Measurements from ENCODE around the gene TRIM32. TPM values are rescaled to one million over a fixed set of nuclear protein-coding genes. Genes with fewer than 3 reads are reported as not detected.
A peak's percentile ranks its signal among the peaks of the same experiment; 100 is the strongest.

The TRIM32 gene
- total RNA-seq, 1 experiment from 2014 or later, result 20.2 TPM

DNA sequence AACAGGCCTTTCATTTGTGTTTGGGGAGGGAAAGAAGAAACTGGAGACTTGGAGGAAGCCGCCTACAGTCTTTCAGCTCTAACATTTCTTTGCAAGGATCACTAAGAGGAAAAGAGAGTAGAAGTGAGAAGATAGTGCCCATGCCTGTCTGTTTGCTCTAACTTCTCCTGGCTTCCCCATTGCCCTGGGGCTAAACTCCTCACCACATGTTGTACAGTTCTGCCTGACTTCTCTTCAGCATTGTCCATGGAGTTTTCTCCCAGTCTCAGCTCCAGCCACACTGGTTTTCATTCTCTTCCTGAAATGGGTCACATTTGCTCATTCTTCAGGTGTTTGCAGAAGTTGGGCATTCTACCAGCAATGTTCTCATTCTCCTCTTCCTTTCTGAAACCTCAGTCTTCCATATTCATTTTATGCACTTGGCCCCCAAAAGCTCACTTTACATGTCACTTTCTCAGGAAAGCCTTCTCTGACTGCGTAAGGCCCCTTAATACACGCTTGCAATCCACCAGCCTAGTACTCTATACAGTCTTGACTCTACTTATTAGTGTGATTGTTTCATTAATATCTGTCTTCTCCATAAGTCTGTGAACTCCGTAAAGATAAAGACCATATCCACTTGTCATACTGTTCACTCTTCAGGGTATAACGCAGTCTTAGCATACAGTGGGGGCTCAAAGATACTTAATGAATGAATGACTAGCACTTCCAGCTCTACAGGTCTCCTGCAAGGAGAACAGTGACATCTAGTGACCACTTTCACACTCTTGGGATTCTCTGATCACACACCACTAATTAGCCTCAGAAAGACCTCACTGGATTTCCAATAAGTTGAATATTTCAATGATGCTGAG is 40.2 kb upstream of the TRIM32 start:
- POLR2A ChIA-PET, result no interaction called here
- Histone ChIP-seq H3K9me3 (ENCODE audit: control insufficient read depth, insufficient read depth, low read depth, low read length) (no peaks in the 10 kb centered on the region), H3K27ac (ENCODE audit: low read length) (no peak overlapping the region), H3K4me1 (ENCODE audit: control insufficient read depth, insufficient read depth, low read length) (no peaks in the 10 kb centered on the region), H3K36me3 (ENCODE audit: control insufficient read depth, insufficient read depth, low read length) (no peaks in the 10 kb centered on the region), H3K4me3 (ENCODE audit: low read depth in 2 of 2, low read length in 2 of 2) (no peak overlapping the region), H3K27me3 (ENCODE audit: control insufficient read depth, insufficient read depth, low read length) (no peaks in the 10 kb centered on the region)
- in situ Hi-C loops (cut with HindIII; ENCODE audit: low pct_unique_long_range_greater_than_20kb, low sequenced_read_pairs) (no loop called here), intact Hi-C loops (cut with micrococcal nuclease; ENCODE audit: unreplicated experiment) (loop anchor here (10.0 kb wide), 1 partner anchor 52 kb away; no protein-coding TSS in a partner anchor)
- DNase-seq (ENCODE audit: low read depth, low spot score) (no peak), ATAC-seq (peak; percentile 83)
- CTCF ChIA-PET, result no interaction called here
- no peak for TF ChIP-seq POLR2AphosphoS5 (IDR thresholded peaks at IDR 0.05; ENCODE audit: low read depth, low read length)
- TF ChIP-seq, protein P1, sequence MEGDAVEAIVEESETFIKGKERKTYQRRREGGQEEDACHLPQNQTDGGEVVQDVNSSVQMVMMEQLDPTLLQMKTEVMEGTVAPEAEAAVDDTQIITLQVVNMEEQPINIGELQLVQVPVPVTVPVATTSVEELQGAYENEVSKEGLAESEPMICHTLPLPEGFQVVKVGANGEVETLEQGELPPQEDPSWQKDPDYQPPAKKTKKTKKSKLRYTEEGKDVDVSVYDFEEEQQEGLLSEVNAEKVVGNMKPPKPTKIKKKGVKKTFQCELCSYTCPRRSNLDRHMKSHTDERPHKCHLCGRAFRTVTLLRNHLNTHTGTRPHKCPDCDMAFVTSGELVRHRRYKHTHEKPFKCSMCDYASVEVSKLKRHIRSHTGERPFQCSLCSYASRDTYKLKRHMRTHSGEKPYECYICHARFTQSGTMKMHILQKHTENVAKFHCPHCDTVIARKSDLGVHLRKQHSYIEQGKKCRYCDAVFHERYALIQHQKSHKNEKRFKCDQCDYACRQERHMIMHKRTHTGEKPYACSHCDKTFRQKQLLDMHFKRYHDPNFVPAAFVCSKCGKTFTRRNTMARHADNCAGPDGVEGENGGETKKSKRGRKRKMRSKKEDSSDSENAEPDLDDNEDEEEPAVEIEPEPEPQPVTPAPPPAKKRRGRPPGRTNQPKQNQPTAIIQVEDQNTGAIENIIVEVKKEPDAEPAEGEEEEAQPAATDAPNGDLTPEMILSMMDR (IDR thresholded peaks at IDR 0.05), result peak; percentile 63
- TF ChIP-seq SIN3A (IDR thresholded peaks at IDR 0.05; ENCODE audit: borderline replicate concordance, insufficient read depth, low read depth, low read length), result no peak
- TF ChIP-seq TCF7L2 (IDR thresholded peaks at IDR 0.05; ENCODE audit: low read depth, low read length), result no peak
- TF ChIP-seq REST (IDR thresholded peaks at IDR 0.05; ENCODE audit: insufficient read depth in 1 of 2, low read depth in 2 of 2, low read length in 1 of 2), result no peak
- BruUV-seq (replicated peaks), result no TSS peak

- H3K27me3 ChIP-seq (ENCODE audit: control insufficient read depth, insufficient read depth, low read length), result no peaks in the 10 kb centered on the region
- in situ Hi-C loops (cut with HindIII; ENCODE audit: low pct_unique_long_range_greater_than_20kb, low sequenced_read_pairs) (no loop called here), intact Hi-C loops (cut with micrococcal nuclease; ENCODE audit: unreplicated experiment) (loop anchor here (10.0 kb wide), 1 partner anchor 53 kb away; no protein-coding TSS in a partner anchor)
- no peak for DNase-seq (ENCODE audit: low read depth, low spot score)
- H3K36me3 ChIP-seq (ENCODE audit: control insufficient read depth, insufficient read depth, low read length), result no peaks in the 10 kb centered on the region
- ChIA-PET CTCF (no interaction called here), POLR2A (no interaction called here)
- no peak overlapping the region for H3K27ac ChIP-seq (ENCODE audit: low read length)
- no TSS peak for BruUV-seq (replicated peaks)
- no peaks in the 10 kb centered on the region for H3K4me1 ChIP-seq (ENCODE audit: control insufficient read depth, insufficient read depth, low read length)
- no peaks in the 10 kb centered on the region for H3K9me3 ChIP-seq (ENCODE audit: control insufficient read depth, insufficient read depth, low read depth, low read length)
- TF ChIP-seq SIN3A (IDR thresholded peaks at IDR 0.05; ENCODE audit: borderline replicate concordance, insufficient read depth, low read depth, low read length), result no peak
- TF ChIP-seq, protein P1 (IDR thresholded peaks at IDR 0.05), result peak; percentile 23; the same call in 1 of the 2 replicates
- no peak; the same call in 1 of the 2 replicates for ATAC-seq
- no peak overlapping the region for H3K4me3 ChIP-seq (ENCODE audit: low read depth in 2 of 2, low read length in 2 of 2)
Measured at GRCh38 chr9:116647515-116647809, 39.6 kb upstream of the TRIM32 start.
